ENCODE data around the gene PIGH.
"Not testable (repeated sequence)": the region's sequence is repeated elsewhere in the genome, so short reads cannot be mapped to it uniquely, and the experiment has no call there.

Gene PIGH

DNA sequence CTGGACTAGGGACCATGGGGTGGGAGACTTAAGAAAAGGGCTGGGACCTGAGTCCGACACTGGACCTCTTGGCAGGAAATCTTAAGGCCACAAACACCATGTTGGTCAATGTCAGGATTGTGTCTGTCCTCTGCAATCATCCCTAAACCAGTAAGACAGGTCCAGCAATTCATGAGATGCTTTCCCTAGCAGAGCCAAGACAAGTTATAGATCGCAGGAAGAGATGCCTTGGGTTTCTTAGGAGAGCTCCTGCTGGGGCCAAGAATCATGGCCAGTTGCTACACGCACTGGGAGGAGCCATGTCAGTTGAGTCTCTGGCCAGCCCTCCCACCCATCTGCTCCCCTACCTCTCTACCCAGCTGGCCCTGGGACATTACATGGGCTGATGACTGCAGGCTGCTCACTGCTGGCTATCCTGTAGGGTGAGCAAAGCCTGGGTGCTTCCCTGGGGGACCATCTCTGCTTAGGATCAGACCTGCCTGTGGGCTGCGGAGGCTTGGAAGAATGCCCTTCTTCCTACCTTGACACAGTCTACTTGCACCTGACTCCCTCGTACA lies 52.8 kb downstream of the PIGH start:
- DNase-seq = no peak

DNA sequence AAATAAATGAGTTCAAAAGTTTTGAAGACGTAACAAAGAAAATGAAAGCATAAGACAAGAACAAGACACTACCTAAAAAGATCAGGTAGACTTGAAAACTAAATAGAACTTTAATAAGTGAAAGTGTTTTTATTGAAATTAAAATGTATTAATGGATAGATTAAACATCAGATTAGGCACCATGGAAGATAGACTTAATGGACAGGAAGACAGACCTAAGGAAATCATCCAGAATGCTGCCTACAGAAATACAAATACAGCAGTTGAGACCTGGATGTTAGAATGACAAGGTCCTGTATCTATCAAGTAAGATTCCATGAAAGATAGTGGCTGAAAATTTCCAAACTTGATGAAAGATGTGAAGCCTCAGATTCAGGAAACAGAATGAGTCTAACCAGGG lies 55.5 kb downstream of the PIGH start:
- no peak for DNase-seq

DNA sequence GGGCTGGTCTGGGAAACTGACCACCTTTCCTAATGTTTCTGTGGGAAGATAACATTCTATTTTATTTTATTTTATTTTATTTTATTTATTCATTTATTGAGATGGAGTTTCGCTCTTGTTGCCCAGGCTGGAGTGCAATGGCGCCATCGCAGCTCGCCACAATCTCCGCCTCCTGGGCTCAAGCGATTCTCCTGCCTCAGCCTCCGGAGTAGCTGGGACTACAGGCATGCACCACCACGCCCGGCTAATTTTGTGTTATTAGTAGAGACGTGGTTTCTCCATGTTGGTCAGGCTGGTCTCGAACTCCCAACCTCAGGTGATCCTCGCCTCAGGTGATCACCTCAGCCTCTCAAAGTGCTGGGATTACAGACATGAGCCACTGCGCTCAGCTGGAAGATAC lies 57.4 kb downstream of the PIGH start:
- DNase-seq = not testable (repeated sequence)

DNA sequence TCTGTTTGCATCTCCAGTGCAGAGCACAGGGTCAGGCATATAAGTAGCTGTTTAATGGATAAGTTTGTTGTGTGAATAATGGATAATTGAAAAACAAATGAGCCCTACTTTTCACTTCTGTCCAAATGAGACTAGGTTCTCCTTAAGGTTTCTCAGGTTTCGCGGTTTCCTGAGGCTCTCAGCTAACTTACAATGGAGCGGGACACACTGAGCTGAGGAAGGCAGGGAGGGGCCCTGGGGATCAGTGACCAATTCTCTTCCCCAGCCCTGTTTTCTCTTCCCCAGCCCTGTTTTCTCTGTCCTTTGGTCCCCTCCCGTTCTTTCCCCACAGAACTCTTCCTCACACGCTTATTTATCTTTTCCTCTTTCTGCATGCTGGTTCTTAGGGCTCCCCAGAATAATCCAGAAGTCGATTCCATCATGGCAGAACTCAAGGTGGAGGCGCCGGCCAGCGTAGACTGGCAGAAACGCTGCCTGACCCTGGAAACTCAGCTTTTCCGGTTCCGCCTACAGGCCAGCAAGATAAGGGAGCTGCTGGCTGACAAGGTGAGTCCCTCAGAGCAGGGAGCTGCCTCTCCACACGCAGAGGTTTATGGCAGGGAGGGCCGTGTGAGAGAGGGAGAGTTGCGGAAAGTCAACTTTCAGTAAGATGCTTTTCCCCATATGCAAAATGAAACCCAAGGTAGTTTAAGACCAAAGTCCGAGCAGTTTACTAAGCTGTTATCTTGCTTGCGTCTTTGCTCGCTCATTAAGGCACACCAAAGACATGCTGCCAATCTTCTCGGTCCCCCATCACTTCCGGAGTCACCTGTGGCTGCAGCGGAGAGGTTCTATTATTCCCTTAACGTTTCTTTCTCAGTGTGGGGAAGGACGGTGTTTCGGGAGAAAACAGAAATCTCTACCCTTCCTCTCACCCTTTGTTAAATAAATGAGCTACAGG lies 58.4 kb downstream of the PIGH start:
- DNase-seq = no peak
